DND-41 (cell line): ENCODE measurements around the gene TAS2R40.

Source experiments
- ATAC-seq: fragments of 200-7000 bp; cut with Tn5 transposase; 3 replicates; pipeline ENCODE4 v1.9.1; 2021; ENCODE audit warnings: low read depth; ENCODE audit not compliant: insufficient read depth
- DNase-seq: peaks from one replicate; pipeline ENCODE4 v3.0.0-alpha.2; 2020
- H2AFZ ChIP-seq: 2 replicates; pipeline ENCODE4 v1.6.0; 2012; ENCODE audit warnings: low read depth, low read length
- H3K27ac ChIP-seq: 2 replicates; pipeline ENCODE4 v1.5.1; 2012; ENCODE audit warnings: low read length, inconsistent platforms
- H3K27me3 ChIP-seq: fragments of 200-600 bp; sonication (generic); 2 replicates; pipeline ENCODE4 v1.6.0; 2012; ENCODE audit warnings: low read length, mild to moderate bottlenecking, inconsistent platforms; ENCODE audit not compliant: insufficient read depth, poor library complexity
- H3K36me3 ChIP-seq: 2 replicates; pipeline ENCODE4 v1.5.1; 2012; ENCODE audit warnings: low read length, inconsistent platforms; ENCODE audit not compliant: insufficient read depth
- H3K4me1 ChIP-seq: 2 replicates; pipeline ENCODE4 v1.5.1; 2012; ENCODE audit warnings: mild to moderate bottlenecking, low read length; ENCODE audit not compliant: insufficient read depth
- H3K4me2 ChIP-seq: 2 replicates; pipeline ENCODE4 v1.6.0; 2012; ENCODE audit warnings: mild to moderate bottlenecking, moderate library complexity, low read length, inconsistent platforms; ENCODE audit not compliant: insufficient read depth
- H3K4me3 ChIP-seq, 2 experiments: fragments of 200-600 bp in 1 of 2; shearing (Covaris generic) in 1 of 2; 2 replicates each; pipeline ENCODE4 v1.5.1; 2012 to 2016; ENCODE audit warnings: inconsistent platforms in 2 of 2, low read length in 2 of 2, mild to moderate bottlenecking in 2 of 2, low read depth in 1 of 2, moderate library complexity in 1 of 2
- H3K79me2 ChIP-seq: 2 replicates; pipeline ENCODE4 v1.6.0; 2012; ENCODE audit warnings: low read length, inconsistent platforms; ENCODE audit not compliant: insufficient read depth
- H3K9ac ChIP-seq: 2 replicates; pipeline ENCODE4 v1.6.0; 2012; ENCODE audit warnings: low read depth, mild to moderate bottlenecking, inconsistent platforms, low read length, moderate library complexity
- H3K9me3 ChIP-seq: 2 replicates; pipeline ENCODE4 v1.5.1; 2012; ENCODE audit warnings: low read length, moderate library complexity, mild to moderate bottlenecking, inconsistent platforms; ENCODE audit not compliant: insufficient read depth, severe bottlenecking
- H4K20me1 ChIP-seq: 2 replicates; pipeline ENCODE4 v1.6.0; 2012; ENCODE audit warnings: low read length; ENCODE audit not compliant: insufficient read depth
- EZH2 ChIP-seq: IDR thresholded peaks from 3 replicates; pipeline ENCODE4 v1.6.1; 2012; ENCODE audit warnings: borderline replicate concordance, low read depth, mild to moderate bottlenecking, moderate library complexity, low read length, inconsistent platforms; ENCODE audit not compliant: severe bottlenecking
- TF ChIP-seq, protein P1 (sequence below): IDR thresholded peaks from 2 replicates; pipeline ENCODE4 v1.5.1; 2012; ENCODE audit warnings: borderline replicate concordance, low read length, moderate library complexity, mild to moderate bottlenecking; ENCODE audit not compliant: poor library complexity, severe bottlenecking; ENCODE audit errors: extremely low read depth

The TAS2R40 gene

DNA sequence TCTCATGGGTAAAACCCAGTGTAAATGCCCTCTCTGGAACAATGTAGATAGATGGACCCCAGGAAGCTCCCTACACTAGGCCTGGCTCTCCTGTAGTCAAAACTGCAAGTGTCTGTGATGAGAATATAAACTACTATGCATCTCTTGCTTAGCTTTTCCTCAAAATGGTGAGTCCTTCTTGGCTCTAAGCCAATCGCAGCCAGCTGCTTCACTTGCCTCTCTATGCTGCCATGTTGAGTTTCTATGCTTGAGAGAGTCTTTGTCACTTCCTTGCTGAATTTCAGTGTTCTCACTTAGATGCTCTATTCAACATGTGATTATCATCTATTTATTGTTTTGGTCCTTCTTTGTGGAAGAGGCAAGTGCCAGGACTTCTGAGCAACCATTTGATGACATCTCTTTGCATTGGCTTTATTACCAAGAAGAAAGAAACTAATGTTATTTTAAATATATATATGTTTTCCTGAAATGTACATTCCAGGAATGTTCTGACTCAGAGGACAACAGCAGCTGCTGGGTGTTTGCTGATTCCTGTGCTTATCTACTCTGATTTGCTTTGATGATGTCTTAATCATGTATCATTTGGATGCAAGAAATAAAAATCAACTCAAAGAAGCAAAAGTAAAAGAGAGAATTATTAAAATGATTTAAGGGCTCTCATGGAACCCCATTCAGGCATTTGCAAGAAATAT, 16.6 kb downstream of the TAS2R40 start:
- H3K27ac ChIP-seq, result no peak overlapping the region
- DNase-seq, result no peak
- TF ChIP-seq, protein P1, sequence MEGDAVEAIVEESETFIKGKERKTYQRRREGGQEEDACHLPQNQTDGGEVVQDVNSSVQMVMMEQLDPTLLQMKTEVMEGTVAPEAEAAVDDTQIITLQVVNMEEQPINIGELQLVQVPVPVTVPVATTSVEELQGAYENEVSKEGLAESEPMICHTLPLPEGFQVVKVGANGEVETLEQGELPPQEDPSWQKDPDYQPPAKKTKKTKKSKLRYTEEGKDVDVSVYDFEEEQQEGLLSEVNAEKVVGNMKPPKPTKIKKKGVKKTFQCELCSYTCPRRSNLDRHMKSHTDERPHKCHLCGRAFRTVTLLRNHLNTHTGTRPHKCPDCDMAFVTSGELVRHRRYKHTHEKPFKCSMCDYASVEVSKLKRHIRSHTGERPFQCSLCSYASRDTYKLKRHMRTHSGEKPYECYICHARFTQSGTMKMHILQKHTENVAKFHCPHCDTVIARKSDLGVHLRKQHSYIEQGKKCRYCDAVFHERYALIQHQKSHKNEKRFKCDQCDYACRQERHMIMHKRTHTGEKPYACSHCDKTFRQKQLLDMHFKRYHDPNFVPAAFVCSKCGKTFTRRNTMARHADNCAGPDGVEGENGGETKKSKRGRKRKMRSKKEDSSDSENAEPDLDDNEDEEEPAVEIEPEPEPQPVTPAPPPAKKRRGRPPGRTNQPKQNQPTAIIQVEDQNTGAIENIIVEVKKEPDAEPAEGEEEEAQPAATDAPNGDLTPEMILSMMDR, result no peak
- no peak for TF ChIP-seq EZH2

DNA sequence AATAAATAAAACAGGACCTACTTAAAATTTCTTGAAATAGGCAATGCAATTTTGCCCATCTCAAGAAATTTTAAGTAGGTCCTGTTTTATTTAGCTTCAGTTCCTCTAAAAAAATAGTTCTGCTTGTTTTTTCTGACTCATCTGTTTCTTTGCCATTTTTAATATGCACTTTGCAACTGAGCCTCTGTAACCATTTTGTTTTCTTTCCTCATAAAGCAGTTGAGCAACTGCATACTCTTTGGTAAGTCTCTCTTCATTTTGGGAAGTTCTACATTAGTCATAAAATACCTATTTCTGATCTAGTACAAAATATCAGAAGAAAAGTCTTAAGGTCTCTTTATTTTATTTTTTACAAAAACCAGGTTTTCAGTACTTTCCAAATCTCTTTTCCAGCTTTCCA, 18.0 kb downstream of the TAS2R40 start:
- no peak for DNase-seq
- H3K27me3 ChIP-seq, result no peaks in the 10 kb centered on the region

More for the DNA sequence above, 16.6 kb downstream of the TAS2R40 start:
- no peak overlapping the region for H3K4me3 ChIP-seq
- H3K4me1 ChIP-seq, result no peaks in the 10 kb centered on the region
- no peaks in the 10 kb centered on the region for H3K27me3 ChIP-seq
- H3K79me2 ChIP-seq, result no peaks in the 10 kb centered on the region
- no peaks in the 10 kb centered on the region for H3K36me3 ChIP-seq
- peaks cover 2% of the 10 kb centered on the region for H3K9me3 ChIP-seq
- H3K4me2 ChIP-seq, result no peak overlapping the region
- ATAC-seq, result no peak
- no peak overlapping the region for H3K9ac ChIP-seq
- H2AFZ ChIP-seq, result no peak overlapping the region
- no peaks in the 10 kb centered on the region for H4K20me1 ChIP-seq

DNA sequence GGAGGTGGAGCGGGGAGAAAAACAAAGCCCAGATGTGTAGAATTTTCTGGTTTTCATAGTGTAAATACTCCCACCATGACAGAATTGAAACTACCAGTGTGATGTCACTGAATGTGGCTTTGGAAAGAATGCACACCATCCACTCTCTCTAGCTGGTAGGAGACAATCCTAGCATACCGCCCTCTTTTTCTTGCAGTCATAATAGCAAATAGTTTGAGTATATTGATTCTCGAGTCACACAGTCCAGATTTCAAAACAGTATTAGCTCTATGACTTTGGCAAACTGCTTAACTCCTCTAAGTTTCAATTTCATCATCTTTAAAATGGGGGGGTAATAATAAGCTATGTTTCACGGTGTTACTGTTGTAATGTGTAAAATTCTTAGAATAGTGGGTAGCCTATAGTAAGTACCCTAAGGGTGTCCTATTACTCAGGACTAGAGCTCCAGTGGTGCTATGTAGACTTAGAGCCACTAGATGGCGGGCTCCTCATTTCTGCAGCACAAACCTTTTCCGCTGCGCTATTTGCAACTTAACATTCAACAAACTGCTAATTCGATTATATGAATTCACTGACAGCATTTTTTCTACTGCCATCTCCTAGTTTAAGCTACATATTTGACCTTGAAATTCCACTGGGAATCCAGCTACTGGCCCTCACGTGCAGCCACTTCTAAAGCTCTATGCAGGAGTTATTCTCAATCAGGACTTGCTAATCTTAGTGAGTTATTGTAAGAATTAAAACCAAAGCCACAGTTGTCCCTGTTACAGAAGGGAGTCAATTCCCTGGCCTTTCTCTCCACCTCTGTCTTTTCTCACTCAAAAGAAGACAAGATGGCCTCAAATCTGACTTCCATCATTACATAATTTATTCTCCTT, 18.7 kb downstream of the TAS2R40 start:
- H3K9ac ChIP-seq, result no peak overlapping the region
- peaks cover 2% of the 10 kb centered on the region for H3K9me3 ChIP-seq
- no peaks in the 10 kb centered on the region for H3K27me3 ChIP-seq
- no peaks in the 10 kb centered on the region for H3K36me3 ChIP-seq
- H3K4me2 ChIP-seq, result no peak overlapping the region
- TF ChIP-seq, protein P1, result peak; percentile 91
- no peak for TF ChIP-seq EZH2
- H3K4me1 ChIP-seq, result no peaks in the 10 kb centered on the region
- H2AFZ ChIP-seq, result no peak overlapping the region
- no peaks in the 10 kb centered on the region for H4K20me1 ChIP-seq
- no peaks in the 10 kb centered on the region for H3K79me2 ChIP-seq
- H3K4me3 ChIP-seq, result no peak overlapping the region
- H3K27ac ChIP-seq, result no peak overlapping the region
- DNase-seq (peak; percentile 72), ATAC-seq (peak; percentile 96)

More for the DNA sequence above, 18.0 kb downstream of the TAS2R40 start:
- Histone ChIP-seq H3K36me3 (no peaks in the 10 kb centered on the region), H3K4me1 (no peaks in the 10 kb centered on the region), H4K20me1 (no peaks in the 10 kb centered on the region), H3K9ac (no peak overlapping the region), H3K4me3 (no peak overlapping the region), H3K79me2 (no peaks in the 10 kb centered on the region), H3K4me2 (no peak overlapping the region), H3K9me3 (peaks cover 2% of the 10 kb centered on the region), H2AFZ (no peak overlapping the region), H3K27ac (no peak overlapping the region)
- TF ChIP-seq, protein P1, result no peak
- no peak for TF ChIP-seq EZH2
- no peak for ATAC-seq
